ENCODE measurements around the gene DNMT3A.

Gene DNMT3A

GRCh38 chr2:25324251-25324650 lies 17.5 kb downstream of the DNMT3A start:
- DNase-seq: no peak

- no peak for DNase-seq
These were observed 18.0 kb downstream of the DNMT3A start for GRCh38 chr2:25323610-25324189.

- no peak for DNase-seq
These were observed 18.6 kb downstream of the DNMT3A start for GRCh38 chr2:25323042-25323514.

GRCh38 chr2:25322312-25322711 lies 19.4 kb downstream of the DNMT3A start:
- DNase-seq: no peak

GRCh38 chr2:25320077-25320476 lies 21.6 kb downstream of the DNMT3A start:
- no peak for DNase-seq

- no peak for DNase-seq
These were observed 25.6 kb downstream of the DNMT3A start for GRCh38 chr2:25316101-25316500.

GRCh38 chr2:25315316-25315680 lies 26.4 kb downstream of the DNMT3A start:
- DNase-seq: no peak

- DNase-seq: peak; percentile 88
These were observed 27.0 kb downstream of the DNMT3A start for GRCh38 chr2:25314514-25315315.

GRCh38 chr2:25313711-25314513 lies 27.8 kb downstream of the DNMT3A start:
- no peak for DNase-seq

GRCh38 chr2:25312958-25313710 lies 28.6 kb downstream of the DNMT3A start:
- DNase-seq: no peak

- DNase-seq: peak; percentile 62
These were observed 29.7 kb downstream of the DNMT3A start for GRCh38 chr2:25311865-25312575.

GRCh38 chr2:25310965-25311864 lies 30.5 kb downstream of the DNMT3A start:
- DNase-seq: no peak

GRCh38 chr2:25310709-25310964 lies 31.1 kb downstream of the DNMT3A start:
- DNase-seq: no peak

GRCh38 chr2:25309402-25309801 lies 32.3 kb downstream of the DNMT3A start:
- no peak for DNase-seq

GRCh38 chr2:25308599-25308998 lies 33.1 kb downstream of the DNMT3A start:
- no peak for DNase-seq

GRCh38 chr2:25307949-25308557 lies 33.7 kb downstream of the DNMT3A start:
- DNase-seq: no peak

- no peak for DNase-seq
These were observed 34.9 kb downstream of the DNMT3A start for GRCh38 chr2:25306777-25307368.

- peak; percentile 81 for DNase-seq
These were observed 36.0 kb downstream of the DNMT3A start for GRCh38 chr2:25305775-25306174.

- DNase-seq: no peak
These were observed 36.7 kb downstream of the DNMT3A start for GRCh38 chr2:25304826-25305596.

- no peak for DNase-seq
These were observed 37.4 kb downstream of the DNMT3A start for GRCh38 chr2:25304321-25304720.
